ENCODE results near the gene IDH1.
"Not testable (repeated sequence)": the region's sequence is repeated elsewhere in the genome, so short reads cannot be mapped to it uniquely, and the experiment has no call there.

The IDH1 gene

DNA sequence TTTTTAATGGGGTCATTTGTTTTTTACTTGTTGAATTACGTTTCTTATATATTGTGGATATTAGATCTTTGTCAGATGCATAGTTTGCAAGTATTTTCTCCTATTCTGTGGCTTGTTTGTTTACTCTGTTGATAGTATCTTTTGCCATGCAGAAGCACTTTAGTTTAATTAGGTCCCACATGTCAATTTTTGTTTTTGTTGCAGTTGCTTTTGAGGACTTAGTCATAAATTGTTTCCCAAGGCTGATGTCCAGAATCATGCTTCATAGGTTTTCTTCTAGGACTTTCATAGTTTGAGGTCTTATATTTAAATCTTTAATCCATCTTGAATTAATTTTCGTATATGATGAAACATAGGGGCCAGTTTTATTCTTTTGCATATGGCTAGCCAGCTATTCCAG, 24.4 kb upstream of the IDH1 start:
- no peak overlapping the region for H3K27ac ChIP-seq (ENCODE audit: low read depth, low read length)
- no peaks in the 10 kb centered on the region for H3K27me3 ChIP-seq (ENCODE audit: control insufficient read depth in 5 of 5, insufficient read depth in 4 of 5, low read length in 5 of 5)
- H3K4me1 ChIP-seq (ENCODE audit: control insufficient read depth in 5 of 5, insufficient read depth in 5 of 5, low read length in 5 of 5) = no peaks in the 10 kb centered on the region
- H3K4me3 ChIP-seq (ENCODE audit: low read depth in 1 of 5, low read length in 5 of 5) = no peak overlapping the region
- H3K36me3 ChIP-seq (ENCODE audit: control insufficient read depth in 5 of 5, insufficient read depth in 5 of 5, low read length in 5 of 5) = peaks cover 63 to 87% (median 71%) of the 10 kb centered on the region in 5 donors
- no peak overlapping the region for H3K9ac ChIP-seq (ENCODE audit: low read length in 5 of 5)
- H3K9me3 ChIP-seq (ENCODE audit: control insufficient read depth in 5 of 5, low read length in 5 of 5) = no peaks in the 10 kb centered on the region

DNA sequence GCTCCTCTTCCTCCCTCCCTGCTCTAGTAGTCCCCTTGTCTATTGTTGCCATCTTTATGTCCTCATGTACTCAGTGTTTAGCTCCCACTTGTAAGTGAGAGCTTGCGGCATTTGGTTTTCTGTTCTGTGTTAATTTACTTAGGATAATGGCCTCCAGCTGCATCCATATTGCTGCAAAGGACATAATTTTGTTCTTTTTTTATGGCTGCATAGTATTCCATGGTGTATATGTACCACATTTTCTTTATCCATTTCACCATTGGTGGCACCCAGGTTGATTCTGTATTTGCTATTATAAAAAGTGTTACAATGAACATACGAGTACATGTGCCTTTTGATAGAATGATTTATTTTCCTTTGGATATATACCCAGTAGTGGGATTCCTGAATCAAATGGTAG, 23.7 kb upstream of the IDH1 start:
- Histone ChIP-seq H3K27ac (ENCODE audit: low read depth, low read length) (no peak overlapping the region), H3K27me3 (ENCODE audit: control insufficient read depth in 5 of 5, insufficient read depth in 4 of 5, low read length in 5 of 5) (no peaks in the 10 kb centered on the region), H3K36me3 (ENCODE audit: control insufficient read depth in 5 of 5, insufficient read depth in 5 of 5, low read length in 5 of 5) (peaks cover 68 to 91% (median 77%) of the 10 kb centered on the region in 5 donors), H3K4me3 (ENCODE audit: low read depth in 1 of 5, low read length in 5 of 5) (no peak overlapping the region), H3K9ac (ENCODE audit: low read length in 5 of 5) (no peak overlapping the region), H3K4me1 (ENCODE audit: control insufficient read depth in 5 of 5, insufficient read depth in 5 of 5, low read length in 5 of 5) (no peaks in the 10 kb centered on the region), H3K9me3 (ENCODE audit: control insufficient read depth in 5 of 5, low read length in 5 of 5) (no peaks in the 10 kb centered on the region)

DNA sequence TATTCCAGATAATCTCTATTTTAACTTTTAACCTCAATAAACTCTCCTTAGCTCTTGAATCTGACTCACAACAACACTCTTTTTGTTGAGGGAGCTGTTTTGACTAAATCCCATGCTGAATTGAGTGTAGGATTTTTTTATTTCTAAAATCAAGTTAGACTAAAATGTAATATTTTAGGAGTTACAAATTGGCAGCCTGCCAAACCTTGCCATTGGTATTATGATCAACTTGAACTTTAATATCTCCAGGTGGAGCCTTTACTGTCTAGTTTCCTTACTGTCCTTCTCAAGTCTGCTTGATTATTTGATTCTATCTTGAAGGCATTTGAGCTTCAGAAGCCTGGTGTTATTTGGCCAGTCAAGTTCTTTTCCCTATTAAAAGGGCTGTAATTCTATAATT, 19.9 kb upstream of the IDH1 start:
- Histone ChIP-seq H3K9me3 (ENCODE audit: control insufficient read depth in 5 of 5, low read length in 5 of 5) (no peaks in the 10 kb centered on the region), H3K36me3 (ENCODE audit: control insufficient read depth in 5 of 5, insufficient read depth in 5 of 5, low read length in 5 of 5) (peaks cover 48 to 68% (median 58%) of the 10 kb centered on the region in 5 donors), H3K27ac (ENCODE audit: low read depth, low read length) (no peak overlapping the region), H3K27me3 (ENCODE audit: control insufficient read depth in 5 of 5, insufficient read depth in 4 of 5, low read length in 5 of 5) (no peaks in the 10 kb centered on the region), H3K4me3 (ENCODE audit: low read depth in 1 of 5, low read length in 5 of 5) (no peak overlapping the region), H3K4me1 (ENCODE audit: control insufficient read depth in 5 of 5, insufficient read depth in 5 of 5, low read length in 5 of 5) (peaks cover 0 to 2% (median 0%) of the 10 kb centered on the region in 5 donors), H3K9ac (ENCODE audit: low read length in 5 of 5) (no peak overlapping the region)

DNA sequence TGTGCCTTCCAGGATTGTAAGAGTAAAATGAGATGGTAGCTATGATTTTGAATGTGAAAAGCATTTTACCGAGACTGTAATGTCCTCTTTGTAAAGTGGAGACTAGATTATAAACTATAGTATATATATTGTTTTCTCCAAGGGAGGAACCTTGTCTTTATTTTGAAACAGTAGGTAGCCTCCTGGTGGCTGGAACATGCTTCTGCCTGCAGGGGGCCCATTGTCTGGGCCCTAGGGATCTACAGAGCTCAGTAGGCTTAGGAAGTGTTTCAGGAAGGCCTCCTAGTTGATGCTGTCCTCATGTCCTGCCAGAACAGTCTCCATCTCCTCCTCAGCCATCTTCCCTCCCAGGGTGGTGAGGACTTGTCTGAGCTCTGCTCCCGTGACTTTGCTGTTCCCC, 14.2 kb upstream of the IDH1 start:
- Histone ChIP-seq H3K27ac (ENCODE audit: low read depth, low read length) (no peak overlapping the region), H3K27me3 (ENCODE audit: control insufficient read depth in 5 of 5, insufficient read depth in 4 of 5, low read length in 5 of 5) (no peaks in the 10 kb centered on the region), H3K4me1 (ENCODE audit: control insufficient read depth in 5 of 5, insufficient read depth in 5 of 5, low read length in 5 of 5) (peaks cover 3 to 43% (median 34%) of the 10 kb centered on the region in 5 donors), H3K9ac (ENCODE audit: low read length in 5 of 5) (no peak overlapping the region), H3K4me3 (ENCODE audit: low read depth in 1 of 5, low read length in 5 of 5) (no peak overlapping the region), H3K9me3 (ENCODE audit: control insufficient read depth in 5 of 5, low read length in 5 of 5) (no peaks in the 10 kb centered on the region), H3K36me3 (ENCODE audit: control insufficient read depth in 5 of 5, insufficient read depth in 5 of 5, low read length in 5 of 5) (peaks cover 11 to 23% (median 19%) of the 10 kb centered on the region in 5 donors)

DNA sequence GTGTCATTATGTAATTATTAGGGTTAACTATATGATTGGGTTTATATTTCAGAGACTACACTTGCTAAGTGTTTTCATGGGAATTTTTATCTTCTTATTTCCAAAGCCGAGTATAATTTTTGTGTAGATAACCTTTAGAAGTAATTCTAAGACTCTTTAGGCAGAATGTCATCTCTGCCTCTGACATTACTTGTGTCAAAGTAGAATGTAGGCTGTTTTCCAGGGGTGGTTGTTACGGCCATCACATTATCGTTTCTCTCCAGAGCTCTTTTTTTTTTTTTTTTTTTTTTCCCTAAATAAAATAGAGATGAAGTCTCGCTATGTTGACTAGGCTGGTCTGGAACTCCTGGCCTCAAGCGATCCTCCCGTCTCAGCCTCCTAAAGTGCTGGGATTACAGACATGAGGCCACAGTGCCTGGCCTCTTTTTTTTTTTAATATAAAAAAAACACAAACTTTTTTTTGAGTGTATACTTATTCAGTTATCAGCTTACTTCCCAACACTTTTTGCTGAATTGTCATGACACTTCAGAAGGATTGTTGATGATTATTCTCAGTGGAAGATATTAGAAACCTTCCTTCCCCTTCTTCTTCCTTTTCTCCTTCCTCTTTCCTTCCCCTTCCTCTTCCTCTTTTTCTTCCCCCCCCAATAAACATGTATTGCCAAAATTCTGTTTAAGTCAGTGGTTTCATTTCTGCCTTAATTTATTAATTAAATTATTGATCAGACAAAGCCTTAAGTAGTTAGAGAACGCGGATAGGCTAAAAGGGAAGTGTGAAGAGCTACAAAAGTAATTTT, 13.5 kb upstream of the IDH1 start:
- Histone ChIP-seq H3K4me3 (ENCODE audit: low read depth in 1 of 5, low read length in 5 of 5) (peak overlapping the region in 1 of 5 donors; percentile 22), H3K36me3 (ENCODE audit: control insufficient read depth in 5 of 5, insufficient read depth in 5 of 5, low read length in 5 of 5) (peaks cover 4 to 15% (median 11%) of the 10 kb centered on the region in 5 donors)

DNA sequence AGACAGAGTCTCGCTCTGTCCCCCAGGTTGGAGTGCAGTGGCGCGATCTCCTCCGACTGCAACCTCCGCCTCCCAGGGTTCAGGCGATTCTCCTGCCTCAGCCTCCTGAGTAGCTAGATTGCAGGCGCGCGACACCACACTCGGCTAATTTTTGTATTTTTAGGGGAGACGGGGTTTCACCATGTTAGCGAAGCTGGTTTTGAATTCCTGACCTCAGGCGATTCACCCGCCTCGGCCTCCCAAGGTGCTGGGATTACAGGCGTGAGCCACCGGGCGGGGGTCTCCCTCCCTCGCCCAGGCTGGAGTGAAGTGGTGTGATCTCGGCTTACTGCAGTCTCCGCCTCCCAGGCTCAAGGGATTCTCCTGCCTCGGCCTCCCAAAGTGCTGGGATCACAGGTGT, 12.7 kb upstream of the IDH1 start:
- H3K4me3 ChIP-seq (ENCODE audit: low read depth in 1 of 5, low read length in 5 of 5) = peak overlapping the region in 2 of 5 donors; percentile 22 to 37
- peaks cover 3 to 43% (median 34%) of the 10 kb centered on the region in 5 donors for H3K4me1 ChIP-seq (ENCODE audit: control insufficient read depth in 5 of 5, insufficient read depth in 5 of 5, low read length in 5 of 5)
- H3K36me3 ChIP-seq (ENCODE audit: control insufficient read depth in 5 of 5, insufficient read depth in 5 of 5, low read length in 5 of 5) = peaks cover 3 to 12% (median 7%) of the 10 kb centered on the region in 5 donors
- peak overlapping the region in 3 of 5 donors; percentile 39 to 93 (median 73) for H3K9ac ChIP-seq (ENCODE audit: low read length in 5 of 5)
- not testable (repeated sequence) for H3K9me3 ChIP-seq (ENCODE audit: control insufficient read depth in 5 of 5, low read length in 5 of 5); H3K27me3 ChIP-seq (ENCODE audit: control insufficient read depth in 5 of 5, insufficient read depth in 4 of 5, low read length in 5 of 5)
- H3K27ac ChIP-seq (ENCODE audit: low read depth, low read length) = peak overlapping the region; percentile 92

More for the DNA sequence above, 13.5 kb upstream of the IDH1 start:
- H3K27ac ChIP-seq (ENCODE audit: low read depth, low read length) = no peak overlapping the region
- H3K4me1 ChIP-seq (ENCODE audit: control insufficient read depth in 5 of 5, insufficient read depth in 5 of 5, low read length in 5 of 5) = peaks cover 3 to 43% (median 34%) of the 10 kb centered on the region in 5 donors
- H3K9me3 ChIP-seq (ENCODE audit: control insufficient read depth in 5 of 5, low read length in 5 of 5) = no peaks in the 10 kb centered on the region
- H3K9ac ChIP-seq (ENCODE audit: low read length in 5 of 5) = peak overlapping the region in 2 of 5 donors; percentile 32 to 39
- no peaks in the 10 kb centered on the region for H3K27me3 ChIP-seq (ENCODE audit: control insufficient read depth in 5 of 5, insufficient read depth in 4 of 5, low read length in 5 of 5)

DNA sequence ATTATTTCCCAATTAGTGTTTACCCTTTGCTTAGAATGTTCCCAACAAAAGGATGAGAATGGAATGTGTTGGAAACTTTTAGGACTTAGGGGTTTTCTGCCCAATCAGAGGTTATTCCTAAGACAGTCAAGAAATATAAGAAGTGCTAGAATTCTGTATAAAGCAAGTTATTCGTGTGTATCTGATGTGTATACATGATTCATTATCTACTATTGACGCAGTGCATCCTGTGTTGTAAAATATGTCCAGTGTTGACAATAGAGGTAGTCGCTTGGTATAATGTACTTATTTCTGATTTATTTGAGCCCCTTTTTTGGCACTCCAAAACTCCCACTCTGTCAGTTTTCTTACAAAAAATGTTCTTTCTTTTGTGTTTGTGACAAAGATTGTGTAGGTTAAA, 12.1 kb upstream of the IDH1 start:
- no peaks in the 10 kb centered on the region for H3K27me3 ChIP-seq (ENCODE audit: control insufficient read depth in 5 of 5, insufficient read depth in 4 of 5, low read length in 5 of 5)
- peak overlapping the region; percentile 73 to 93 (median 86) for H3K9ac ChIP-seq (ENCODE audit: low read length in 5 of 5)
- H3K4me3 ChIP-seq (ENCODE audit: low read depth in 1 of 5, low read length in 5 of 5) = peak overlapping the region; percentile 70 to 91 (median 81)
- H3K27ac ChIP-seq (ENCODE audit: low read depth, low read length) = peak overlapping the region; percentile 92
- no peaks in the 10 kb centered on the region for H3K9me3 ChIP-seq (ENCODE audit: control insufficient read depth in 5 of 5, low read length in 5 of 5)
- H3K4me1 ChIP-seq (ENCODE audit: control insufficient read depth in 5 of 5, insufficient read depth in 5 of 5, low read length in 5 of 5) = peaks cover 3 to 43% (median 34%) of the 10 kb centered on the region in 5 donors
- peaks cover 3 to 9% (median 4%) of the 10 kb centered on the region in 5 donors for H3K36me3 ChIP-seq (ENCODE audit: control insufficient read depth in 5 of 5, insufficient read depth in 5 of 5, low read length in 5 of 5)

DNA sequence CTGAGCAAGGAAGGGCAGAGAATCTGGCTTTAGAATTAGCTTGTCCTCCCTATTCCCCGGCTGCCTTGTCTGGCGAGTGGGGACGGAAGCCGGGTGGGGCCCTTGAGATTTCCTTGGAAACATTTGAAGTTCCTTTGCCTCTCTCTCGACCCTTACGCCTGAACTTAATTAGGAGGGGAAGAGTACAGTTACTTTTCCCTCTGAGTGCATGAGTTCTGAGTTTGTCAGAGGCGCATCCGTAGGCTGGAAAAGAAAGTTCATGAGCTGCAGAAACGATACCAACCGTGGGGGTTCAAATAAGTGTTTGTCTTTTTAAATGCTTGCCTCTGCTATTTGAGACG, 11.7 kb upstream of the IDH1 start:
- peak overlapping the region; percentile 73 to 93 (median 86) for H3K9ac ChIP-seq (ENCODE audit: low read length in 5 of 5)
- H3K4me1 ChIP-seq (ENCODE audit: control insufficient read depth in 5 of 5, insufficient read depth in 5 of 5, low read length in 5 of 5) = peaks cover 3 to 43% (median 34%) of the 10 kb centered on the region in 5 donors
- peak overlapping the region; percentile 70 to 91 (median 81) for H3K4me3 ChIP-seq (ENCODE audit: low read depth in 1 of 5, low read length in 5 of 5)
- H3K9me3 ChIP-seq (ENCODE audit: control insufficient read depth in 5 of 5, low read length in 5 of 5) = no peaks in the 10 kb centered on the region
- peaks cover under 1 to 6% (median 1%) of the 10 kb centered on the region in 5 donors for H3K36me3 ChIP-seq (ENCODE audit: control insufficient read depth in 5 of 5, insufficient read depth in 5 of 5, low read length in 5 of 5)
- H3K27ac ChIP-seq (ENCODE audit: low read depth, low read length) = peak overlapping the region; percentile 92
- H3K27me3 ChIP-seq (ENCODE audit: control insufficient read depth in 5 of 5, insufficient read depth in 4 of 5, low read length in 5 of 5) = no peaks in the 10 kb centered on the region

DNA sequence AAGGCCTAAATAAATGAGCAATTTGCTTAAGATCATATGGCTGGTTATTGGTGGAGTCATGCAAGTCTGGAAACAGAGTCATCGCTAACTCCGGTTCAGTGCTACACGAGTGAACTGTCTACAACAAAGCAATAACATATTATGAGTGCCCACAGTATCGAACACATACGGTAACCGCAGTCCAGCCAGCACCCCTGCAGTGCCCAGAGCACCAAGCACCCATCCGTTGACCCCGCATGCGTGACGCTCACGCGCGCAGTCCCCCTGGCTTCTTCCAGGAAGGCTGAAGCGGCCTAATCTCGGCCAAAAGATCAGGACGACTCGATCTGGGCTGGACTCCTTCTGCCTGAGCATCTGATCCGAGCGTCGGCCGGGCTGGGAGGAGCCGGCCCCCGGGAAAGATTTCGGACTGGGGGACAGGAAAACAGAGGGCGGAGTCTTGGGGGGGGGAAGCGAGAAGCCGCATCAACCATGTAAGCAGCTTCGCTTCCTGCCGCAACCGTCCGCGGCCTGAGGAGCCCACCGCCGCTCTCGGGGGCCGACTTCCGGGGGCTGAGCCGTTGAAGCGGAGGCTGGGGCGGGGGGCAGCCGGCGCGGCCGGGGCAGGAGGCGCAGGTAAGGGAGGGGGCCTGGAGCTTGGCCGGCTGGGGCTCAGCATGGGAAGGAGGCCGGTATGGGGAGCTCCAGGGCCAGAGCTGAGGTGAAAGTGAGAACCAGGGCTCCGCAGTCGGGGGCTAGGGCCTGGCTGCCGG, 11.1 kb upstream of the IDH1 start, which contains the start of gene PIKFYVE:
Gene PIKFYVE (plus strand): TSS at position 455 of the 752 bp plus-strand sequence. CDS start 5,265 bp downstream, outside the sequence.
- H3K27ac ChIP-seq (ENCODE audit: low read depth, low read length) = peak within 1 kb of the TSS; percentile 92
- peaks cover 0 to 3% (median 0%) of the 10 kb centered on the region in 5 donors for H3K36me3 ChIP-seq (ENCODE audit: control insufficient read depth in 5 of 5, insufficient read depth in 5 of 5, low read length in 5 of 5)
- peak within 1 kb of the TSS; percentile 73 to 93 (median 86) for H3K9ac ChIP-seq (ENCODE audit: low read length in 5 of 5)
- peak within 1 kb of the TSS; percentile 70 to 91 (median 81) for H3K4me3 ChIP-seq (ENCODE audit: low read depth in 1 of 5, low read length in 5 of 5)
- no peaks in the 10 kb centered on the region for H3K27me3 ChIP-seq (ENCODE audit: control insufficient read depth in 5 of 5, insufficient read depth in 4 of 5, low read length in 5 of 5)
- no peaks in the 10 kb centered on the region for H3K9me3 ChIP-seq (ENCODE audit: control insufficient read depth in 5 of 5, low read length in 5 of 5)
- H3K4me1 ChIP-seq (ENCODE audit: control insufficient read depth in 5 of 5, insufficient read depth in 5 of 5, low read length in 5 of 5) = peaks cover 3 to 43% (median 34%) of the 10 kb centered on the region in 5 donors

All from subcutaneous abdominal adipose tissue (tissue), 5 donors.